Neural crest cell (in vitro differentiated cells): ENCODE measurements around the gene CSF3R. TPM values are rescaled to one million over a fixed set of nuclear protein-coding genes. Genes with fewer than 3 reads are reported as not detected.

Experiments used
- DNase-seq: peaks from one replicate; pipeline ENCODE4 v3.0.0; 2021; ENCODE audit warnings: low read depth, mixed read lengths, low spot score
- H3K27ac Mint-ChIP-seq: one replicate; pipeline ENCODE4 v1.8.0; 2021; ENCODE audit warnings: mild to moderate bottlenecking, mixed read lengths; ENCODE audit not compliant: unreplicated experiment
- H3K27me3 Mint-ChIP-seq: 2 replicates; pipeline ENCODE4 v1.8.0; 2021; ENCODE audit warnings: low read depth, mild to moderate bottlenecking, mixed read lengths
- H3K36me3 Mint-ChIP-seq: 2 replicates; pipeline ENCODE4 v1.8.0; 2021; ENCODE audit warnings: low read depth, mild to moderate bottlenecking, mixed read lengths
- H3K4me1 Mint-ChIP-seq: 2 replicates; pipeline ENCODE4 v1.8.0; 2021; ENCODE audit warnings: mixed read lengths
- H3K4me3 Mint-ChIP-seq: one replicate; pipeline ENCODE4 v1.8.0; 2021; ENCODE audit warnings: mild to moderate bottlenecking, mixed read lengths
- H3K9me3 Mint-ChIP-seq: 2 replicates; pipeline ENCODE4 v1.8.0; 2021; ENCODE audit warnings: mixed read lengths
- CTCF ChIP-seq: fragments of 200-600 bp; sonication (generic); conservative IDR thresholded peaks from 2 replicates; pipeline ENCODE4 v1.5.0; 2021; ENCODE audit warnings: antibody characterized with exemption, mild to moderate bottlenecking
- total RNA-seq: library from RNA; stranded (reverse); gene quantifications from 2 replicates; pipeline ENCODE4 v1.2.1, GENCODE V29; 2021

CSF3R gene
- total RNA-seq, 1 donor from 2014 or later, result not detected

GRCh38 chr1:36471830-36472641, 10.7 kb downstream of the CSF3R start:
- TF ChIP-seq CTCF, result no peak
- Mint-ChIP-seq H3K9me3 (no peaks in the 10 kb centered on the region), H3K4me1 (peaks cover 5% of the 10 kb centered on the region), H3K36me3 (no peaks in the 10 kb centered on the region), H3K27ac (no peak overlapping the region), H3K4me3 (no peak overlapping the region), H3K27me3 (no peaks in the 10 kb centered on the region)
- no peak for DNase-seq

GRCh38 chr1:36469163-36469562, 13.6 kb downstream of the CSF3R start:
- Mint-ChIP-seq H3K9me3 (no peaks in the 10 kb centered on the region), H3K27me3 (no peaks in the 10 kb centered on the region), H3K4me1 (peaks cover 24% of the 10 kb centered on the region), H3K36me3 (no peaks in the 10 kb centered on the region), H3K4me3 (no peak overlapping the region), H3K27ac (no peak overlapping the region)
- TF ChIP-seq CTCF, result no peak
- DNase-seq, result no peak

- Mint-ChIP-seq H3K4me1 (peaks cover 33% of the 10 kb centered on the region), H3K36me3 (no peaks in the 10 kb centered on the region), H3K27ac (no peak overlapping the region), H3K9me3 (no peaks in the 10 kb centered on the region), H3K27me3 (no peaks in the 10 kb centered on the region), H3K4me3 (peak overlapping the region; percentile 53)
- no peak for TF ChIP-seq CTCF
- no peak for DNase-seq
Observed at GRCh38 chr1:36467700-36468455, 14.8 kb downstream of the CSF3R start.

- Mint-ChIP-seq H3K9me3 (no peaks in the 10 kb centered on the region), H3K27ac (no peak overlapping the region), H3K4me3 (no peak overlapping the region), H3K36me3 (peaks cover 4% of the 10 kb centered on the region), H3K27me3 (no peaks in the 10 kb centered on the region), H3K4me1 (peaks cover 32% of the 10 kb centered on the region)
- DNase-seq, result no peak
- TF ChIP-seq CTCF, result no peak
Observed at GRCh38 chr1:36467027-36467410, 15.7 kb downstream of the CSF3R start.

GRCh38 chr1:36466370-36467026, 16.2 kb downstream of the CSF3R start:
- Mint-ChIP-seq H3K4me1 (peaks cover 32% of the 10 kb centered on the region), H3K4me3 (peak overlapping the region; percentile 57), H3K36me3 (peaks cover 4% of the 10 kb centered on the region), H3K27me3 (no peaks in the 10 kb centered on the region), H3K9me3 (no peaks in the 10 kb centered on the region), H3K27ac (peak overlapping the region; percentile 50)
- no peak for DNase-seq
- no peak for TF ChIP-seq CTCF
